T-helper 1 cell treated with Interleukin-12 subunit alpha and Interleukin-12 subunit beta and Interleukin-4 antibody, amounts not matched to agents 30 μg/mL and 1 μg/mL, for 36 hours (primary cell): Measurements from ENCODE around the gene PTPRM.

Experiments
- H3K27ac Mint-ChIP-seq: one replicate; pipeline ENCODE4 v1.8.0; 2021; ENCODE audit warnings: mild to moderate bottlenecking, mixed read lengths
- H3K27me3 Mint-ChIP-seq: one replicate; pipeline ENCODE4 v1.8.0; 2021; ENCODE audit warnings: low read depth, mixed read lengths
- H3K36me3 Mint-ChIP-seq: one replicate; pipeline ENCODE4 v1.8.0; 2021; ENCODE audit warnings: low read depth, mixed read lengths
- H3K4me1 Mint-ChIP-seq: one replicate; pipeline ENCODE4 v1.8.0; 2021; ENCODE audit warnings: low read depth, mixed read lengths
- H3K4me3 Mint-ChIP-seq: one replicate; pipeline ENCODE4 v1.8.0; 2021; ENCODE audit warnings: mild to moderate bottlenecking, moderate library complexity, mixed read lengths
- H3K9me3 Mint-ChIP-seq: one replicate; pipeline ENCODE4 v1.8.0; 2021; ENCODE audit warnings: mixed read lengths

Gene PTPRM

GRCh38 chr18:8176554-8176953, 609.4 kb downstream of the PTPRM start:
- Mint-ChIP-seq H3K4me1 (no peaks in the 10 kb centered on the region), H3K36me3 (no peaks in the 10 kb centered on the region), H3K4me3 (no peak overlapping the region), H3K27ac (no peak overlapping the region), H3K9me3 (peaks cover 4% of the 10 kb centered on the region), H3K27me3 (no peaks in the 10 kb centered on the region)

GRCh38 chr18:8177330-8178016, 610.4 kb downstream of the PTPRM start:
- no peak overlapping the region for H3K4me3 Mint-ChIP-seq
- H3K36me3 Mint-ChIP-seq: no peaks in the 10 kb centered on the region
- H3K4me1 Mint-ChIP-seq: no peaks in the 10 kb centered on the region
- no peak overlapping the region for H3K27ac Mint-ChIP-seq
- peaks cover 4% of the 10 kb centered on the region for H3K9me3 Mint-ChIP-seq
- no peaks in the 10 kb centered on the region for H3K27me3 Mint-ChIP-seq

- Mint-ChIP-seq H3K27ac (no peak overlapping the region), H3K27me3 (no peaks in the 10 kb centered on the region)
Observed at GRCh38 chr18:8186413-8186812, 619.3 kb downstream of the PTPRM start.

GRCh38 chr18:8188184-8188583, 621.1 kb downstream of the PTPRM start:
- H3K27ac Mint-ChIP-seq: no peak overlapping the region
- no peak overlapping the region for H3K4me3 Mint-ChIP-seq
- H3K27me3 Mint-ChIP-seq: no peaks in the 10 kb centered on the region
- no peaks in the 10 kb centered on the region for H3K9me3 Mint-ChIP-seq
- H3K36me3 Mint-ChIP-seq: no peaks in the 10 kb centered on the region
- H3K4me1 Mint-ChIP-seq: no peaks in the 10 kb centered on the region

More at GRCh38 chr18:8186413-8186812, 619.3 kb downstream of the PTPRM start:
- H3K4me1 Mint-ChIP-seq: no peaks in the 10 kb centered on the region
- H3K9me3 Mint-ChIP-seq: no peaks in the 10 kb centered on the region
- no peak overlapping the region for H3K4me3 Mint-ChIP-seq
- no peaks in the 10 kb centered on the region for H3K36me3 Mint-ChIP-seq

GRCh38 chr18:8190980-8191379, 623.9 kb downstream of the PTPRM start:
- no peaks in the 10 kb centered on the region for H3K36me3 Mint-ChIP-seq
- H3K27ac Mint-ChIP-seq: no peak overlapping the region
- H3K4me3 Mint-ChIP-seq: no peak overlapping the region
- no peaks in the 10 kb centered on the region for H3K4me1 Mint-ChIP-seq
- H3K27me3 Mint-ChIP-seq: no peaks in the 10 kb centered on the region
- no peaks in the 10 kb centered on the region for H3K9me3 Mint-ChIP-seq

- H3K9me3 Mint-ChIP-seq: no peaks in the 10 kb centered on the region
- H3K4me3 Mint-ChIP-seq: no peak overlapping the region
- H3K4me1 Mint-ChIP-seq: no peaks in the 10 kb centered on the region
- H3K36me3 Mint-ChIP-seq: no peaks in the 10 kb centered on the region
- no peaks in the 10 kb centered on the region for H3K27me3 Mint-ChIP-seq
- H3K27ac Mint-ChIP-seq: no peak overlapping the region
Observed at GRCh38 chr18:8194431-8194830, 627.3 kb downstream of the PTPRM start.

- Mint-ChIP-seq H3K27me3 (no peaks in the 10 kb centered on the region), H3K4me1 (no peaks in the 10 kb centered on the region), H3K9me3 (no peaks in the 10 kb centered on the region), H3K36me3 (no peaks in the 10 kb centered on the region), H3K27ac (no peak overlapping the region), H3K4me3 (no peak overlapping the region)
Observed at GRCh38 chr18:8196238-8196637, 629.1 kb downstream of the PTPRM start.

- H3K27ac Mint-ChIP-seq: no peak overlapping the region
- no peaks in the 10 kb centered on the region for H3K36me3 Mint-ChIP-seq
- no peaks in the 10 kb centered on the region for H3K4me1 Mint-ChIP-seq
- no peak overlapping the region for H3K4me3 Mint-ChIP-seq
- H3K9me3 Mint-ChIP-seq: no peaks in the 10 kb centered on the region
- no peaks in the 10 kb centered on the region for H3K27me3 Mint-ChIP-seq
Observed at GRCh38 chr18:8197499-8197898, 630.4 kb downstream of the PTPRM start.

GRCh38 chr18:8207996-8208395, 640.9 kb downstream of the PTPRM start:
- H3K9me3 Mint-ChIP-seq: peaks cover 6% of the 10 kb centered on the region
- no peaks in the 10 kb centered on the region for H3K27me3 Mint-ChIP-seq
- H3K27ac Mint-ChIP-seq: no peak overlapping the region
- H3K4me3 Mint-ChIP-seq: no peak overlapping the region
- no peaks in the 10 kb centered on the region for H3K4me1 Mint-ChIP-seq
- H3K36me3 Mint-ChIP-seq: no peaks in the 10 kb centered on the region

GRCh38 chr18:8208716-8209115, 641.6 kb downstream of the PTPRM start:
- Mint-ChIP-seq H3K36me3 (no peaks in the 10 kb centered on the region), H3K27me3 (no peaks in the 10 kb centered on the region), H3K27ac (no peak overlapping the region)

GRCh38 chr18:8212896-8213780, 646.0 kb downstream of the PTPRM start:
- Mint-ChIP-seq H3K4me3 (no peak overlapping the region), H3K9me3 (peaks cover 6% of the 10 kb centered on the region), H3K27me3 (no peaks in the 10 kb centered on the region)

More at GRCh38 chr18:8208716-8209115, 641.6 kb downstream of the PTPRM start:
- peaks cover 6% of the 10 kb centered on the region for H3K9me3 Mint-ChIP-seq
- no peak overlapping the region for H3K4me3 Mint-ChIP-seq
- H3K4me1 Mint-ChIP-seq: no peaks in the 10 kb centered on the region

GRCh38 chr18:8215741-8216140, 648.6 kb downstream of the PTPRM start:
- Mint-ChIP-seq H3K4me1 (no peaks in the 10 kb centered on the region), H3K9me3 (peaks cover 4% of the 10 kb centered on the region), H3K4me3 (no peak overlapping the region), H3K27me3 (no peaks in the 10 kb centered on the region), H3K36me3 (no peaks in the 10 kb centered on the region), H3K27ac (no peak overlapping the region)

More at GRCh38 chr18:8212896-8213780, 646.0 kb downstream of the PTPRM start:
- H3K27ac Mint-ChIP-seq: no peak overlapping the region
- H3K36me3 Mint-ChIP-seq: no peaks in the 10 kb centered on the region
- no peaks in the 10 kb centered on the region for H3K4me1 Mint-ChIP-seq

- H3K4me3 Mint-ChIP-seq: no peak overlapping the region
- no peaks in the 10 kb centered on the region for H3K4me1 Mint-ChIP-seq
- no peaks in the 10 kb centered on the region for H3K9me3 Mint-ChIP-seq
- H3K27me3 Mint-ChIP-seq: no peaks in the 10 kb centered on the region
- no peaks in the 10 kb centered on the region for H3K36me3 Mint-ChIP-seq
- H3K27ac Mint-ChIP-seq: no peak overlapping the region
Observed at GRCh38 chr18:8217051-8217564, 650.0 kb downstream of the PTPRM start.

- Mint-ChIP-seq H3K27me3 (no peaks in the 10 kb centered on the region), H3K27ac (no peak overlapping the region)
Observed at GRCh38 chr18:8218197-8218596, 651.1 kb downstream of the PTPRM start.

GRCh38 chr18:8221452-8221851, 654.3 kb downstream of the PTPRM start:
- no peaks in the 10 kb centered on the region for H3K9me3 Mint-ChIP-seq
- no peaks in the 10 kb centered on the region for H3K4me1 Mint-ChIP-seq
- no peak overlapping the region for H3K27ac Mint-ChIP-seq
- no peaks in the 10 kb centered on the region for H3K27me3 Mint-ChIP-seq
- H3K36me3 Mint-ChIP-seq: no peaks in the 10 kb centered on the region
- H3K4me3 Mint-ChIP-seq: no peak overlapping the region

More at GRCh38 chr18:8218197-8218596, 651.1 kb downstream of the PTPRM start:
- no peaks in the 10 kb centered on the region for H3K4me1 Mint-ChIP-seq
- H3K4me3 Mint-ChIP-seq: no peak overlapping the region
- no peaks in the 10 kb centered on the region for H3K36me3 Mint-ChIP-seq
- no peaks in the 10 kb centered on the region for H3K9me3 Mint-ChIP-seq
